OCI-LY7 (cell line): Measurements from ENCODE around the gene LGI4.

Experiments used
- CTCF ChIP-seq: fragments of 200-600 bp; sonication (generic); conservative IDR thresholded peaks from 2 replicates; pipeline ENCODE4 v1.5.1; 2014; ENCODE audit warnings: mild to moderate bottlenecking, antibody characterized with exemption, low read length, moderate library complexity, mixed read lengths
- EZH2phosphoT487 ChIP-seq: fragments of 200-600 bp; sonication (generic); IDR thresholded peaks from 2 replicates; pipeline ENCODE4 v1.6.1; 2018; ENCODE audit warnings: low read depth, borderline replicate concordance, mild to moderate bottlenecking, mixed run types, antibody characterized with exemption, low read length, moderate library complexity, mixed read lengths

- TF ChIP-seq CTCF (no peak), EZH2phosphoT487 (no peak)
Measured at GRCh38 chr19:35178701-35179100, 43.8 kb upstream of the LGI4 start.
